HG03565 (cell line): ENCODE data around the gene TMEM52.

Experiments used
- ATAC-seq: cut with Tn5 transposase; IDR thresholded peaks from one replicate; pipeline ENCODE4 v1.9.1; 2021; ENCODE audit warnings: mild to moderate bottlenecking, moderate library complexity; ENCODE audit not compliant: unreplicated experiment

The TMEM52 gene

DNA sequence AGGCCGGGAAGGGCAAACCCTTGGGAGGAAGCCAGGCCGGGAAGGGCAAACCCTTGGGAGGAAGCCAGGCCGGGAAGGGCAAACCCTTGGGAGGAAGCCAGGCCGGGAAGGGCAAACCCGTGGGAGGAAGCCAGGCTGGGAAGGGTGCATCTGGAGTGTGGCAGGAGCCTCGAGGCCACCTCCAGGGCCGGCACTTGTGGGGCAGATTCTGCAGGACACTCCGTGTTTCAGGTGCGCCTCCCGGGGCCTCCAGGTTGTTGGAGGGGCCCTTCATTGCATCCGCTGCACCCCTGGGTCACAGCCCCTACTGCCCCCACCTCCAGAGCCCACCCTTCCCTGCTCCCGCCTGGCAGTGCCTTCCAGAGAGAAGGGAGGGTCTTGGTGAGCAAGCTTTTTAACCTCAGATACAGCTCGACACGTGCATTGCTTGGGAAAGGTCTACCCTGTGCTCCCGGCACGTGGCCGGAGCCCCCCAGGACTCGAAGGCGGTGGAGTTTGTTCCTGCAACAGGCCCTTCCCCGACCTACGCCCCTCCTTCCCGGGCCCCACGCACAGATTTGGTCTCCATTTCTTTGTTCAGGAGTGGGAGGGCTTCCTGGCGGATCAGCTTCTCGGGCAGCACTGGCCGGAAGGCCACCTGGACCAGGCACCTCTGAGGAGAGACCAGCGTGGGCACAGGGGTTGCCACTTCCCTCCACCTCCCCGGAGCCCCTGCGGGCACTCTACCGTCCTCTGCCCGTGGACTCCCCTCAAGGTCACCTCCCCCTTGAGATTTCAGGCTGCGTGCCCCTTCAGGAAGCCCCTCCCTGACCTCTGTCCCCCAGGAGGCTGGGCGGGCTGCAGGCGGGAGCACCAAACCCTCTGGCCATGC is 9.4 kb upstream of the TMEM52 start:
- ATAC-seq: no peak

DNA sequence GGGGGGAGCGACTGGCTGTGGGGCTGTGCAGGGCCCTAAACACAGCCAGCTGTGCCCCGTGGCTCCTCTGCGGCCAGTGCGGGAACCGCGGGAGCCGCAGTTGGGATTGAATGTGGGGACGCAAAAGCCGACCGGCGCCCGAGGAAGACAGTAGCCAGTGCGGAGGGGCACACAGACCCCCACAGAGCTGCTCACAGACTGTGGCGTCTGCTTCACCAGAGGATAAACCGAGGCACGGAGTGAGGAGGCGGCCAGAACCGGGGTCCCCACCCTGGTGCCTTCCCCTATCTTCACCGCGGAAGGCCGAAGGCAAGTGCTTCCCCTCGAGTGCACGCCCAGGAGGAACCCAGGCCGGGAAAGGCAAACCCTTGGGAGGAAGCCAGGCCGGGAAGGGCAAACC is 8.7 kb upstream of the TMEM52 start:
- ATAC-seq: no peak

DNA sequence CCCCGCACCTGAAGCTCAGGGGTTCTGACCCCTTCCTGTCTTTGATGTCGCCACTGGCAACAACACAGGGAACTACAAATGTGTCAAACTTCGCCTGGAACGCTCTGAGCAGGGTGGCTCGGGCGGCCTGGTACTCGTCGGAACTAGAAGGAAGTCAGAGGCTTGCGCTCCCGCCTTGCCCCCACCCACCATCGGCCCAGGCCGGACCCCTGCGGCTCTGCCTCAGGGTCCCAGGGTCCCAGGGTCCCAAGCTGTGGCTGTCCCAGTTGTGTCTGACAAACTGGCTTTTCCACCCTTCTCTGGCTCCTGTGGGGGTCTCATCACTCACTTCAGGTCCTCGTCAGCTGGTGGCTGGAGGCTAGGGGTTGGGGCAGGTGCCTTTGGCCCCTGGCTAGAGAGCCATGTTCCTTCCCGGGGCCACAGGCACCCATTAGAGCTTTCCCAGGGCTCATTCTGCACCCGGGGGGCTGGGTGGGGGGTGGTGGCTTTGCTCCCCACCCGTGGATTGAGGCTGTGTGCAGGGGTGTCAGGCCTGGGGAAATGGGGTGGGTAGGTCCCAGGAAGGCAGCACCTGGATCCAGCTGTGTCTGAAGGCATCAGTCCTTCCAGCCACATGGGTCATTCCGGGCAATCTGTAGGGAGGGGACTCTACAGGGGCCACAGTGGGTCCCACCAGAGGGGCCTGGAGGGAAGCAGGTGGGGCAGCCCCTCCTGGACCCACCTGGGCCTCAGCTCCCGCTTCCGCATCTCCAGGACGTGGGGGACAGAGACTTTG is 8.0 kb upstream of the TMEM52 start:
- no peak for ATAC-seq

DNA sequence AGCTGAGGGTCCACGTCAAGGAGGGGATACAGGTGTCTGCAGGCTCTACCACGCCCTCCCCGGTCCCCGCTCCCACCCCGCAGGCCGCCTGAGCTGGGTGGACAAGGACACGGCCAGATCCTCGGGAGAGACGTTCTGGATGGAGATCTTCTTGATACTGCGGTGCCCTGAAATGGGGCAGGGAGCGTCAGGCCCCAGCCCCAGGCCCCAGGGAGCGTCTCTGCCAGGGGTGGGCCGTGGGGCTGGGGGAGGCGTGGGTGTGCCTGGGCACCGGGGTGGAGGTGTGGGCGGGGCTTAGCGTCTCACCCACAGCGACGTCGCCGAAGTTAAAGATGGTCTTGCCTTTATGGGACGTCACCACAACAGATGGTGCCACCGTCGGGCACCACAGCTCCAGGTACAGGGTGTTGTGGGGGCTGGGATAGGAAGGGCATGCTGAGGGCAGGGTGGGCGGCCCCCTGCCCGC is 7.3 kb upstream of the TMEM52 start:
- ATAC-seq: no peak

DNA sequence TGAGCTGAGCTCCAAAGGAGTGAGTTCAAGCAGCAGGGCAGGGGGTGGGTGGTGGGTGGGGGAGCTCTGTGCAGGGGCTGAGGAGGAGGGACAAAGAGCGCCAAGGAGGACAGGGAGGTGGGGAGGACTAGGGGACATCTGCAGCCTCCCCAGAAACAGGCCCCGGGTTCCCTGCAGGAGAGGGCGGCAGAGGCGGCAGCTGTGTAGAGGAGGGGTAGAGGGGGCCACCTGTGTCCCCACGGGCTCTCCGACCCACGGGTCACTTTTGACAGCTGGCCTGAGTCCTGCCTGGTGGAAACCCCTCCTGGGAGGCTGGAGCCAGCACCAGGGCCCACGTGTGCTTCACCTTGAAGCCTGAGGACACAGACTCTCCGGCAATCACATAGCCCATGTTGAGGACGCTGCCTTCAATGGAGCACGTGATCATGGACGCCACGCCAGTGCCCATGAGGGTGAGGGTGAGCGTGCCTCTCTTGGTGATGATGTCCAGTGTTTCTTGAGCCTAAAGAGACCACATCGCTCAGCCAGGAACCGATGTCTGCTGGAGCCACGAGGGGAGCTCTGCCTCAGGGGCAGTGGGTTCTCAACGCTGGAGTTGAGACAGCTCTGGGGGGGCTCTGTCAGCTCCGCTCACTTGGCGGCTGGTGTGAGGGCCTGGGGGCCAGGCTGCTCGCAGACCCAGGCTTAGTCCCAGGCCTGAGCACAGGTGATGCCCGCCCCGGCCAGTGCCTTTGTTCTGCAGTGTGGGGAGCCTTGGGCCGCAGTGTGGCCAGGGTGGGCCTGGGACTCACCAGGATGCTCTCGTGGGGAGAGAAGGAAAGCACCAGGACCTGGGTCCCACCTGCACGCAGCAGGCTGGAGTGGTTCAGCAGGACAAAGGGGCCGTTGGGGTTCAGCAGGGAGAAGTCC is 6.6 kb upstream of the TMEM52 start:
- ATAC-seq: no peak

DNA sequence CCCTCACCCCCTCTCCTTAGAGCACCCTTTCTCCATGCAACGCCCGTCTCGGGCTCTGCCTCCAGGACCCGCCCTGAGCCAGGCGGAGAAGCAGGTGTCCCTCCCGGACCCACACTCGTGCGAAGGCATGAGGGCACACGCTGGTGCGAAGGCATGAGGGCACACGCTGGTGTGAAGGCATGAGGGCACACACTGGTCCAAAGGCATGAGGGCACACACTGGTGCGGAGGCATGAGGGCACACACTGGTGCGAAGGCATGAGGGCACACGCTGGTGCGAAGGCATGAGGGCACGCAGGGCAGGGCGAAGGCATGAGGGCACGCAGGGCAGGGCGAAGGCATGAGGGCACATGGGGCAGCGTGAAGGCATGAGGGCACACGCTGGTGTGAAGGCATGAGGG is 5.8 kb upstream of the TMEM52 start:
- ATAC-seq: no peak

DNA sequence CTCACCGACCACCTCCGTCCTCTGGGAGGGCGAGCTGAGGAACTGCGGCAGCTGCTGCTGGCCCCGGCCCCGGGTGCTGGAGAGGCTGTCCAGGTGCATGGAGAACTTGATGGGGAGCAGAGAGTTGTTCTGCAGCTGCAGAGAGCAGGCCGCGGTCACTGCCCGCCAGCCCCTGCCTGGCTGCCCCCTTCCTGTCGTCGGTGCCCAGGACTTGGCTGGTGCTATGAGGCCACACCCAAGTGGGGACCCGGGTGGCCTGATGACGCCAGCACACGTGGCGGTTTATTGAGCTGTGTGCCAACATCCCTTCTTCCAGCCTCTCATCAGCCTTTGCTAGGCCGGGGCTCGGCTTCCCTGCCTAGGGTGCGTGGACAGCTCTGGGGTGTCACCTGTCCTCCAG is 5.3 kb upstream of the TMEM52 start:
- no peak for ATAC-seq

DNA sequence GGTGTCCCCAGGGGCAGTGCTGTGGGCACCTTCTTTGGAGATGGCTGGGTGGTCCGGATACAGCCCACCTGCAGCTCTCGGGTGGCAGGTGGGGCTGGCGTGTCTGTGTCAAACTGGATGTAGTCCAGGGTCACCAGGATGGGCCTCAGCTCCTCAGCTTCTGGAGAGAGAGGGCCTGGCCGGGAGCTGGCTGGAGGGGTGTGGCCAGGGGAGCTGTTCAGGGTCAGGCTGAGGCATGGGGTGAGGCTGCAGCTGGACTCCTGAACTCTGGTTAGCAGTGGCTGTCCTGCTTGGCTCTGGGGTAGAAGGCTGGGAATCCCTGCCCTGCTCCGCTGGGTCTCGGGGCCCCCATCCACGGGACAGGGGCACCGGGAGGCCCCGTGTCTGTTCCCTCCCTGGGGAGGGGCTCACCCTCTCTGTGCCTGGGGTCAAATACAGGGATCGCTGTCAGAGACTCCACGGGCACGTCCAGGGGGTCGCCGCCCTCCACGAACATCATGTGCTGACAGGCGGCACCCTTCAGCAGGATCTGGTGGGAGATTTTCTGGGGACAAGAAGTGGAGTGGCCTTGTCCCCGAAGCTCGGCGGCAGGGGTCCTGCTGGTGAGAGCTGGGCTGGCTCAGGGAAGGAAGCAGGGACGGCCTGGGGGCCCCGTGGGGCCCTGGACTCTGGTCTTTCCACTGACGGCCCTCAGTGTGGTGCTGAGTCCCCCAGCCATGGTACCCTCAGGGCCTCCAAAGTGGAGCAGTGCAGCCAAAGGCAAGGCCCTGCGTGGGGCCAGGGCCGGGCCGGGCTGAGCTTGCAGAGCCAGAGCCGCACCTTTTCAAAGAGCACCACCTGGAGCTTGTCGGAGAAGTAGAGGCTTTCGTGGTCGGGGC is 4.1 kb upstream of the TMEM52 start:
- ATAC-seq: no peak

DNA sequence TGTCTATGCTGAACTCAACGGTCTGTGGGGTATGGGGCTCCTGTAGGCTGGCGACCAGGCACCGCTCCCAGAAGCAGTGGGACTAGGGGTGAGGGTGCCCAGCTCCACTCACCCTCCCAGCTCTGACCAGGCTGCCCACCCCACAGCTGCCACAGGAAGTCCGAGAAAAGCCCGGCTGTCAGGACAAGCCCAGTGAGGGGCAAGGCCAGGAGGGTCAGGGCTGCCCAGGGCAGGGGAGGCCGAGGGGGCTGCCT is 3.5 kb upstream of the TMEM52 start:
- no peak for ATAC-seq

DNA sequence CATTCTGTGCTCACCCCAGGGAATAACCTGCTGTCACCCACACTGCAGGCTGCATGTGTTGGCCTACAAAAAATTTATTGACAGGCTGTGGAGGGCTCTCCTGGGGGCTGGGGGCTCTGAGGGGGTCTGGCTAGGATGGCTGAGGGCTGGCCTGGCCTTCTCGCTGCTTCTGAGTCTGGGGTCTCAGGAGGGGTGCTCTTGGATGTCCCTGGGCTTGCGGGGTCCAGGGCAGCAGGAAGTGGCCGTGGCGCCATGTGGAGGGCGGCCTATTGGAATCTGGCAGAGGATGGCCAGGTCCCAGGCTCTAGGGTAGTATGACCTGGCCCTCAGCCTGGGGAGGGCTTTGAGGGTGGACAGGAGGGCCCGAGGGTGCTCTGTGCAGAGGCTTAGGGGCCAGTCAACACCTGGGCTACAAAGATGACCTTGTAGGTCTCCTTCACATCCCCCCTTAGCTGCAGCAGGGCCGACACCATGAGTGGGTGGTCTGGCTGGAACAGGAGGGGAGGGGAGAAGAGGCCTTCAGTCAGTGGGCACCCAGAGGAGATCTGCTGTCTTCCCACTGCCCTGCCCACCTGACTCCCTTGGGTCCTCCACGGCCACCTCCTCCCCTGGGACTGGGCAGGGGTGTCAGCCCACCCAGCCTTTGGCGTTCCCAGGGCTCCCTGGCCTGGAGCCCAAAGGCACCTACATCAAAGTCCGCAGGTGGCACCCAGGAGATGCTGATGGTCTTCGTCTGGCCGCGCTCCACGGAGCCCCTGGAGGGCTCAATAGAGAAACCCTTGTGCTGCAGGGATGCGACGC is 3.0 kb upstream of the TMEM52 start:
- no peak for ATAC-seq

DNA sequence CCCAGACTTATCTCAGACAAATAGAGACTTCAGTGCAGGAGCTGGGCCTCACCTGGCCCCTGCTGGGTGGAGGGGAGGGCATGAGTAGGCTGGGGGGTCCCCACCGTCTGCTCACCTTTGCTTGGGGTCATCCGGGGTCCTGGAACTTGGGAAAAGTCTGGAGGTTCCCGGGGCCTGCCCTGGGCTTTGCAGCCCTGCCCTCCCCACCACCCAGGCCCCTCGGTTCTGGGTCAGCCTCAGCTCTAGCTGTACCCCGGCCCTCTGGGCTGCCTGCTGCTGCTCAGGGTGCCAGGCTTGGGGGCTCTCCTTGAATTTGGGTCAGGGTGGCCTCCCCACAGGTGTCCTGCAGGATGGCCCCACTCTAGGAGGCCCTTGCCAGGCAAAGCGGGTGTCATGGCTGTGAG is 2.4 kb upstream of the TMEM52 start:
- no peak for ATAC-seq

DNA sequence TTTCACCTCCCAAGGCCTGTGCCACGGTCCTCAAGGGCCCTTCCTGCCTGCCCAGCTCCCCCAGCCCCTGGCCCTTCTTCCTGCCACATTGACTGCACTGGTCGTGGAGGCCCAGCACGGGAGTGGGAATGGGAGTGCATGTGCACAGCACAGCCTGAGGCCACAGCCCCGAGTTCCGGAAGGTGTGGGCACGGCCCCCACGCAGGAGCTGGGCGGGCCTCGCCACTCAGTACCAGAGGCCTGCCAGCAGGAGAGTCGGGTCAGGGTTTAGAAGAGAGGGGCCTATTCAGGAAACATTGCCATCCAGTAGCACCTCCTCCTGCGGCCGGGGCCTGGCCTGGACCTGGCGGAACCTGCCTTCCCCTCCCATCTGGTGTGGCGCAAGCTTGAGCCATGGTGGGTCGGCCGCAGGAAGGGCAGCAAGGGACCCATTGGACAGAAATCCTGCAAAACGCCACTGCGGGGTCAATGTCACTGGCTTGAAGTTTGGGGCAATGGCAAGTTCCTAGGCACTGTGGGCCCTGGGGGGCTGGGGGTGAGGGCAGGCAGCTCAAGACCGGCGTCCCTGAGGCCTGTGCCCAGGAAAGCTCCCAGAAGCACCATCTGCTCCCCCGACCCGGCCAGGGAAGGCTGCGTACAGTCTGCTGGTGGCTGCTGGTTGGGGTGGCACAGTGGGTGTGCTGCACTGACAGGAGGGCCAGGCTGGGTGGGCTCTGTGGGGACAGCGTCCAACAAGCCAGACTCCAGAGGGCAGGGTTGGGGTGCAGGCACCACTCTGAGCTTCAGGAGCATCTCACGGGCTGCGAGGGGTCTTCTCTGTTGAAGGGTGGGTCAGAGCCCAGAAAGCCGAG is 1.8 kb upstream of the TMEM52 start:
- no peak for ATAC-seq

DNA sequence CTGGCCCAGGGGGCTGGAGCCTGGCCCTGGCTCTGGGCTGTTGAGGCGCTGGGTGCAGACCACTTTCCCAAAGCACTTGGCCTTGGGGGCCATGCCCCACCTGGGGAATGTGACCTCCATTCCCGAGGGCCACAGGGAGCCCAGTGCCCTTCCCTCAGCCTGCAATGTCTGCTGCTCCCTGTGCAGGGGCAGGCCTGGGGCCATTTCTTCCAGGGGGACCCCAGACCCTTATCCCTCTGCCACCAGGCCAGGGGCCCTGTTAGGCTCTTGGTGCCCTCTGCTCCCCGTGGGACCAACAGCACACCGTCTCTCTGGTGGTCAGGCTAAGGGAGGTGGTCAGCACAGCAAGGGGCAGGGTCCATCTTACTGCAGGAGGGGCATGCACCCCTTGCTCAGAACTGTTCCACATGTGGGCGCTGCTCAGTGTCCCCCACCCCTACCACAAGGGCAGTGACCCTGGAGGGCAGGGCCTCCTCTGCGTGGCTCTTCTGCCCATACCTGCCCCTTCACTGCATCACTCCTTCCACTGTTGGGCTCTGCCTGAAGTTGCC is 1.1 kb upstream of the TMEM52 start:
- no peak for ATAC-seq

DNA sequence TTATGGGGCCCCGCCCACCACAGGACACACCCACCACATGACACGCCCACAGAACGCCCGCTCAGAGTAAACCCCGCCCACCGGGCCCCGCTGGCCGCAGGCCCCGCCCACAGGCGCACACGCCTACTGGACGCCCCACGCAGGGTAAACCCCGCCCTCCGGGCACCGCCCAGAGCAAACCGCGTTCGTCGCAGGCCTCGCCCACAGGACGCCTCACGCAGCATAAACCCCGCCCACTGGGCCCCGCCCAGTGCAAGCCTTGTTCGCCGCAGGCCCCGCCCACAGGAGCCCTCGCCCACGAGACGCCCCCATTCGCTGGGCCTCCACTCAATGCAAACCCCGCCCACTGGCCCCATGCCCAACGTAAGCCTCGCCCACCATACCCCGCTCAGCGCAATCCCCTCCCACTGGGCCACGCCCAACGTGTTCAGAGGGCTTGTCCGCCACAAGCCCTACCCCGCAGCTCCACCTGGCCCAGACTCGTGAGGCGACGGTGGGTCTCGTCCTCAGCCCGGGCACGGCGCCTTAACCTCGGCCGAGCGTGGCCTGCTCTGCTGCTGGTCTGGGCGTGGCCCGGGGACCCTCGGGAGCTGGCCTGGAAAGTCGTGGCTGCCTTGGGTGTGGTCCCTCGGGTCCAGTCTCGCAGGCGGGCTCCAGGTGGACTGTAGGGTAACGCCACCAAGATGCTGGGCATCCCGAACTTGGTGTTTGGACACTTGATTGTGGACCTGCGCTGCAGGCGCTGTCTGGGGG is 401 bp upstream of the TMEM52 start:
- peak; percentile 79 for ATAC-seq

DNA sequence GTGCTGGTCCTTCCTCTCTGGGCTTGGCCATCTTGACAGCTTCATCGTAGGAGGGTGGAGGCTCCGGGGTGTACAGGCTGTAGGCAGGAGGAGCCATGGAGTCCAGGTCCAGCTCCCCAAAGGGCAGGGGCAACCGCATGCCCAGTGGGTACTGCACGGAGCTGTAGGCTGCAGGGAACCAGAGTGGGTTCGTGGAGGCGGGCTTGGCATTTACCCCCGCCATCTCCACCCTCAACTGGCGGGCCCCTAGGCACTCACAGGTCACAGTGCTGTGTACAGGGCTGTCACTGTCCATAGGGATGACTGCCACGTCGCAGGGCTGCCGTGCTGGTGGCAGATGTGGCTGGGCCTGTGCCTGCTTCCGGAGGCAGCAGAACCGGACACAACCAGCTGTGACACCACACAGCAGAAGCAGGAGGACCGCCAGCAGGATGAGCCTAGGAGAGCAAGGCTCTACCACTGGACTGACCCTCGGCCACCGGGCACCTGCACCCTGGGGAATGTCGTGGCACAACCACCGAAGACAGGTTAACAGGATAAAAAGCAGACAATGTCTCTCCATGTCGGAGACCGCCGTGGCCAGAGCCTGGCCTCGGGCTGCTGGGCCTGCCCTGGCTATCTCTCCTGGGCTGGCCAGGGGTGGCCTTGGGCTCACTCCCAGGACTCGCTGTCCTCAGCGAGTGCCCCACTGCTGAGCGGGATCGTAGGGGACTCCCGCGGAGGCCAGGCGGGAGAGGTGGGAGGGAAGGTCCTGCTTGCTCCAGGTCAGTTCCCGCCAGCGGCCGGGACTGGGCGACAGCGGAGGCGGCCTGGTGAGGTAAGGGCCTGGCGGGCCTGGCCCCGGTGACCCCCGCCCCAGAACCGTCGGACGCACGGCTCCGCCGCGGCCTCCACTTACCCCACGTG is 831 bp downstream of the TMEM52 start:
- ATAC-seq: no peak

DNA sequence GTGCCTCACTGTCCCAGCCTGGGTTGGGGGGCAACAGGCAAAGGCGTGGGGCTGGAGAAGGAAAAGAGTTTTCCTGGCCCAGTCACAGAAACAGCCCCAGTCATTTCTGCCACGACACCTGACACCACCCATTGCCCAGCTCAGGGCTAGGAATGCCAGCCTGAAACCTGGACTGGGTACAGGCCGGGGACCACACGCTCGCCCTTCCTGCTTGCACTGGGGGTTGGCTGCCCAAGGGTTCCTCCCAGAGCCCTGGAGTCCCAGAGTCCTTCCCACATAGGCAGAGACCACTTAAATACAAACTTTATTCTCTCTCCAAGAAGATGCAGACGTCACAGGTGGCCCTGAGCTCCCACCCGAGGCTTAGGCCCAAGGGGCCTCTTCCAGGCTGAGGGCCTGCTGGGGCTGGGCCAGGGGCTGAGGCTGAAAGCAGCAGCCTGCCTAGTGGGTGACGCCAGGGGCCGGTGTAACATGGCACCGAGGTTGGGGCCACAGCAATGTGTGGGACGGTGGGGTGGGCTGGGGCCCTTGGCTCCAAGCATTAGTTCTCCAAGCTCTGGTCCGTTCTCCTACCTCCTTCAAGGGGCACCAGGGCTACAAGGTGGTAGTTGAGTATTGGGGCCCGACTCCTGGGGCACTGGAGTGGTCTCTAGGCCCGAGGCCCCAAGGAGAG is 1.6 kb downstream of the TMEM52 start:
- no peak for ATAC-seq
